Measurements from ENCODE around the gene ZNF331. TPM values are rescaled to one million over a fixed set of nuclear protein-coding genes. Genes with fewer than 3 reads are reported as not detected.
A peak's percentile ranks its signal among the peaks of the same experiment; 100 is the strongest.

The ZNF331 gene
- total RNA-seq, 1 experiment from 2014 or later, result 25.0 TPM

- no peaks in the 10 kb centered on the region for H3K27me3 ChIP-seq (ENCODE audit: control insufficient read depth, insufficient read depth, low read length)
- TF ChIP-seq TCF7L2 (IDR thresholded peaks at IDR 0.05; ENCODE audit: low read depth, low read length) (no peak), SIN3A (IDR thresholded peaks at IDR 0.05; ENCODE audit: borderline replicate concordance, insufficient read depth, low read depth, low read length) (no peak), REST (IDR thresholded peaks at IDR 0.05; ENCODE audit: insufficient read depth in 1 of 2, low read depth in 2 of 2, low read length in 1 of 2) (no peak), POLR2AphosphoS5 (IDR thresholded peaks at IDR 0.05; ENCODE audit: low read depth, low read length) (no peak)
- TF ChIP-seq, protein P1, sequence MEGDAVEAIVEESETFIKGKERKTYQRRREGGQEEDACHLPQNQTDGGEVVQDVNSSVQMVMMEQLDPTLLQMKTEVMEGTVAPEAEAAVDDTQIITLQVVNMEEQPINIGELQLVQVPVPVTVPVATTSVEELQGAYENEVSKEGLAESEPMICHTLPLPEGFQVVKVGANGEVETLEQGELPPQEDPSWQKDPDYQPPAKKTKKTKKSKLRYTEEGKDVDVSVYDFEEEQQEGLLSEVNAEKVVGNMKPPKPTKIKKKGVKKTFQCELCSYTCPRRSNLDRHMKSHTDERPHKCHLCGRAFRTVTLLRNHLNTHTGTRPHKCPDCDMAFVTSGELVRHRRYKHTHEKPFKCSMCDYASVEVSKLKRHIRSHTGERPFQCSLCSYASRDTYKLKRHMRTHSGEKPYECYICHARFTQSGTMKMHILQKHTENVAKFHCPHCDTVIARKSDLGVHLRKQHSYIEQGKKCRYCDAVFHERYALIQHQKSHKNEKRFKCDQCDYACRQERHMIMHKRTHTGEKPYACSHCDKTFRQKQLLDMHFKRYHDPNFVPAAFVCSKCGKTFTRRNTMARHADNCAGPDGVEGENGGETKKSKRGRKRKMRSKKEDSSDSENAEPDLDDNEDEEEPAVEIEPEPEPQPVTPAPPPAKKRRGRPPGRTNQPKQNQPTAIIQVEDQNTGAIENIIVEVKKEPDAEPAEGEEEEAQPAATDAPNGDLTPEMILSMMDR (IDR thresholded peaks at IDR 0.05), result no peak
Measured at GRCh38 chr19:53554804-53555203, 16.9 kb downstream of the ZNF331 start.

GRCh38 chr19:53555352-53555751 is 17.4 kb downstream of the ZNF331 start:
- TF ChIP-seq REST (IDR thresholded peaks at IDR 0.05; ENCODE audit: insufficient read depth in 1 of 2, low read depth in 2 of 2, low read length in 1 of 2), result no peak
- TF ChIP-seq TCF7L2 (IDR thresholded peaks at IDR 0.05; ENCODE audit: low read depth, low read length), result no peak
- TF ChIP-seq, protein P1 (IDR thresholded peaks at IDR 0.05), result no peak
- no peak for TF ChIP-seq POLR2AphosphoS5 (IDR thresholded peaks at IDR 0.05; ENCODE audit: low read depth, low read length)
- no peak for TF ChIP-seq SIN3A (IDR thresholded peaks at IDR 0.05; ENCODE audit: borderline replicate concordance, insufficient read depth, low read depth, low read length)
- intact Hi-C loops (cut with micrococcal nuclease; ENCODE audit: unreplicated experiment), result no loop called here
- in situ Hi-C loops (cut with HindIII; ENCODE audit: low pct_unique_long_range_greater_than_20kb, low sequenced_read_pairs), result no loop called here
- BruUV-seq (replicated peaks), result no TSS peak
- H3K4me3 ChIP-seq (ENCODE audit: low read depth in 2 of 2, low read length in 2 of 2), result peak overlapping the region in 1 of 2 experiments; percentile 80; a peak in 3 of 4 replicates
- CTCF ChIA-PET, result no interaction called here
- H3K4me1 ChIP-seq (ENCODE audit: control insufficient read depth, insufficient read depth, low read length), result 0 out of 2 replicates have a peak, but pooled peaks cover 5% of the 10 kb centered on the region
- DNase-seq (ENCODE audit: low read depth, low spot score), result no peak
- no peaks in the 10 kb centered on the region for H3K9me3 ChIP-seq (ENCODE audit: control insufficient read depth, insufficient read depth, low read depth, low read length)
- no peaks in the 10 kb centered on the region for H3K27me3 ChIP-seq (ENCODE audit: control insufficient read depth, insufficient read depth, low read length)
- H3K36me3 ChIP-seq (ENCODE audit: control insufficient read depth, insufficient read depth, low read length), result no peaks in the 10 kb centered on the region
- ATAC-seq, result no peak
- POLR2A ChIA-PET, result no interaction called here
- no peak overlapping the region for H3K27ac ChIP-seq (ENCODE audit: low read length)

More at GRCh38 chr19:53554804-53555203, 16.9 kb downstream of the ZNF331 start:
- BruUV-seq (replicated peaks), result no TSS peak
- peak overlapping the region; percentile 73 for H3K27ac ChIP-seq (ENCODE audit: low read length)
- intact Hi-C loops (cut with micrococcal nuclease; ENCODE audit: unreplicated experiment), result no loop called here
- no peaks in the 10 kb centered on the region for H3K9me3 ChIP-seq (ENCODE audit: control insufficient read depth, insufficient read depth, low read depth, low read length)
- peak overlapping the region; percentile 70 to 80 for H3K4me3 ChIP-seq (ENCODE audit: low read depth in 2 of 2, low read length in 2 of 2)
- H3K4me1 ChIP-seq (ENCODE audit: control insufficient read depth, insufficient read depth, low read length), result 0 out of 2 replicates have a peak, but pooled peaks cover 5% of the 10 kb centered on the region
- CTCF ChIA-PET, result no interaction called here
- POLR2A ChIA-PET, result interaction anchor here (0.5 to 0.6 kb wide), 3 partner anchors 35 to 248 kb away, joined by 3 to 7 read pairs (median 5); no protein-coding TSS in a partner anchor
- H3K36me3 ChIP-seq (ENCODE audit: control insufficient read depth, insufficient read depth, low read length), result no peaks in the 10 kb centered on the region
- ATAC-seq (peak; percentile 24), DNase-seq (ENCODE audit: low read depth, low spot score) (no peak)
- in situ Hi-C loops (cut with HindIII; ENCODE audit: low pct_unique_long_range_greater_than_20kb, low sequenced_read_pairs), result no loop called here

Measured in Panc1 (cell line).